ENCODE results near the gene AFF3. TPM values are rescaled to one million over a fixed set of nuclear protein-coding genes. Genes with fewer than 3 reads are reported as not detected.

The AFF3 gene
- total RNA-seq, 1 donor from 2014 or later = 20.9 TPM

- Mint-ChIP-seq H3K27me3 (ENCODE audit: low read depth) (no peaks in the 10 kb centered on the region), H3K4me3 (no peak overlapping the region), H3K9me3 (no peaks in the 10 kb centered on the region), H3K36me3 (ENCODE audit: low read depth) (peaks cover 4% of the 10 kb centered on the region), H3K4me1 (peaks cover 9% of the 10 kb centered on the region), H3K27ac (ENCODE audit: unreplicated experiment) (no peak overlapping the region)
- DNase-seq (ENCODE audit: low read depth, low spot score) = no peak
- TF ChIP-seq CTCF (conservative IDR thresholded peaks at IDR 0.05) = no peak
Measured at GRCh38 chr2:99634234-99634633, 508.2 kb downstream of the AFF3 start.

GRCh38 chr2:99631700-99632099, 510.7 kb downstream of the AFF3 start:
- H3K4me3 Mint-ChIP-seq = no peak overlapping the region
- DNase-seq (ENCODE audit: low read depth, low spot score) = no peak
- H3K27me3 Mint-ChIP-seq (ENCODE audit: low read depth) = no peaks in the 10 kb centered on the region
- peaks cover 6% of the 10 kb centered on the region for H3K4me1 Mint-ChIP-seq
- TF ChIP-seq CTCF (conservative IDR thresholded peaks at IDR 0.05) = no peak
- no peaks in the 10 kb centered on the region for H3K9me3 Mint-ChIP-seq
- peaks cover 4% of the 10 kb centered on the region for H3K36me3 Mint-ChIP-seq (ENCODE audit: low read depth)
- H3K27ac Mint-ChIP-seq (ENCODE audit: unreplicated experiment) = no peak overlapping the region

- Mint-ChIP-seq H3K27ac (ENCODE audit: unreplicated experiment) (no peak overlapping the region), H3K4me1 (no peaks in the 10 kb centered on the region), H3K4me3 (no peak overlapping the region), H3K27me3 (ENCODE audit: low read depth) (no peaks in the 10 kb centered on the region), H3K36me3 (ENCODE audit: low read depth) (peaks cover 4% of the 10 kb centered on the region), H3K9me3 (no peaks in the 10 kb centered on the region)
- TF ChIP-seq CTCF (conservative IDR thresholded peaks at IDR 0.05) = no peak
- DNase-seq (ENCODE audit: low read depth, low spot score) = no peak
Measured at GRCh38 chr2:99629320-99629719, 513.1 kb downstream of the AFF3 start.

GRCh38 chr2:99626158-99626557, 516.2 kb downstream of the AFF3 start:
- Mint-ChIP-seq H3K9me3 (no peaks in the 10 kb centered on the region), H3K27me3 (ENCODE audit: low read depth) (no peaks in the 10 kb centered on the region), H3K4me3 (no peak overlapping the region), H3K27ac (ENCODE audit: unreplicated experiment) (no peak overlapping the region), H3K36me3 (ENCODE audit: low read depth) (no peaks in the 10 kb centered on the region), H3K4me1 (peaks cover 6% of the 10 kb centered on the region)
- DNase-seq (ENCODE audit: low read depth, low spot score) = no peak
- no peak for TF ChIP-seq CTCF (conservative IDR thresholded peaks at IDR 0.05)

GRCh38 chr2:99624677-99625076, 517.7 kb downstream of the AFF3 start:
- Mint-ChIP-seq H3K9me3 (no peaks in the 10 kb centered on the region), H3K27me3 (ENCODE audit: low read depth) (no peaks in the 10 kb centered on the region), H3K4me1 (peaks cover 6% of the 10 kb centered on the region), H3K27ac (ENCODE audit: unreplicated experiment) (no peak overlapping the region), H3K36me3 (ENCODE audit: low read depth) (no peaks in the 10 kb centered on the region), H3K4me3 (no peak overlapping the region)
- TF ChIP-seq CTCF (conservative IDR thresholded peaks at IDR 0.05) = no peak
- DNase-seq (ENCODE audit: low read depth, low spot score) = no peak

GRCh38 chr2:99623613-99624012, 518.8 kb downstream of the AFF3 start:
- H3K27me3 Mint-ChIP-seq (ENCODE audit: low read depth) = no peaks in the 10 kb centered on the region
- H3K36me3 Mint-ChIP-seq (ENCODE audit: low read depth) = no peaks in the 10 kb centered on the region
- H3K9me3 Mint-ChIP-seq = no peaks in the 10 kb centered on the region
- no peak for DNase-seq (ENCODE audit: low read depth, low spot score)
- H3K4me1 Mint-ChIP-seq = peaks cover 6% of the 10 kb centered on the region
- no peak overlapping the region for H3K27ac Mint-ChIP-seq (ENCODE audit: unreplicated experiment)
- H3K4me3 Mint-ChIP-seq = no peak overlapping the region
- TF ChIP-seq CTCF (conservative IDR thresholded peaks at IDR 0.05) = no peak
